ENCODE data around the gene SPSB1.

SPSB1 gene

GRCh38 chr1:9402717-9403225 lies 110.1 kb downstream of the SPSB1 start:
- TF ChIP-seq TAF1 (IDR thresholded peaks at IDR 0.05; ENCODE audit: borderline replicate concordance, insufficient read depth, low read length) (no peak), FOXP2 (optimal IDR thresholded peaks at IDR 0.05; ENCODE audit: borderline replicate concordance, extremely low read depth, extremely low read length, insufficient read depth) (no peak), REST (IDR thresholded peaks at IDR 0.05; ENCODE audit: insufficient read depth in 1 of 2, low read depth in 2 of 2, low read length in 2 of 2) (no peak), SIN3A (IDR thresholded peaks at IDR 0.05; ENCODE audit: borderline replicate concordance, insufficient read depth, low read length) (no peak), POLR2AphosphoS5 (IDR thresholded peaks at IDR 0.05; ENCODE audit: low read depth, low read length) (no peak)

- TF ChIP-seq REST (IDR thresholded peaks at IDR 0.05; ENCODE audit: insufficient read depth in 1 of 2, low read depth in 2 of 2, low read length in 2 of 2) (no peak), POLR2AphosphoS5 (IDR thresholded peaks at IDR 0.05; ENCODE audit: low read depth, low read length) (no peak), FOXP2 (optimal IDR thresholded peaks at IDR 0.05; ENCODE audit: borderline replicate concordance, extremely low read depth, extremely low read length, insufficient read depth) (no peak), SIN3A (IDR thresholded peaks at IDR 0.05; ENCODE audit: borderline replicate concordance, insufficient read depth, low read length) (no peak), TAF1 (IDR thresholded peaks at IDR 0.05; ENCODE audit: borderline replicate concordance, insufficient read depth, low read length) (no peak)
Measured at GRCh38 chr1:9404117-9404914, 111.6 kb downstream of the SPSB1 start.

GRCh38 chr1:9406111-9406510 lies 113.4 kb downstream of the SPSB1 start:
- no peak for TF ChIP-seq TAF1 (IDR thresholded peaks at IDR 0.05; ENCODE audit: borderline replicate concordance, insufficient read depth, low read length)
- no peak for TF ChIP-seq POLR2AphosphoS5 (IDR thresholded peaks at IDR 0.05; ENCODE audit: low read depth, low read length)
- no peak for TF ChIP-seq REST (IDR thresholded peaks at IDR 0.05; ENCODE audit: insufficient read depth in 1 of 2, low read depth in 2 of 2, low read length in 2 of 2)
- no peak for TF ChIP-seq FOXP2 (optimal IDR thresholded peaks at IDR 0.05; ENCODE audit: borderline replicate concordance, extremely low read depth, extremely low read length, insufficient read depth)

GRCh38 chr1:9410737-9411297 lies 118.1 kb downstream of the SPSB1 start:
- TF ChIP-seq SIN3A (IDR thresholded peaks at IDR 0.05; ENCODE audit: borderline replicate concordance, insufficient read depth, low read length) (no peak), REST (IDR thresholded peaks at IDR 0.05; ENCODE audit: insufficient read depth in 1 of 2, low read depth in 2 of 2, low read length in 2 of 2) (no peak), POLR2AphosphoS5 (IDR thresholded peaks at IDR 0.05; ENCODE audit: low read depth, low read length) (no peak), FOXP2 (optimal IDR thresholded peaks at IDR 0.05; ENCODE audit: borderline replicate concordance, extremely low read depth, extremely low read length, insufficient read depth) (no peak), TAF1 (IDR thresholded peaks at IDR 0.05; ENCODE audit: borderline replicate concordance, insufficient read depth, low read length) (no peak)
